Retinal pigment epithelial cell (primary cell): Measurements from ENCODE around the gene SNF8.
A peak's percentile ranks its signal among the peaks of the same experiment; 100 is the strongest.

Experiments used
- DNase-seq: peaks from one replicate; pipeline ENCODE4 v3.0.0-alpha.2; 2010; ENCODE audit warnings: low read depth
- H3K4me3 ChIP-seq: 2 replicates; pipeline ENCODE4 v1.5.1; 2011; ENCODE audit warnings: mild to moderate bottlenecking, low read length, control low read depth, moderate library complexity
- TF ChIP-seq, protein P1 (sequence below): conservative IDR thresholded peaks from 2 replicates; pipeline ENCODE4 v1.5.1; 2011; ENCODE audit warnings: low read depth, low read length, control low read depth, inconsistent platforms

Gene SNF8

DNA sequence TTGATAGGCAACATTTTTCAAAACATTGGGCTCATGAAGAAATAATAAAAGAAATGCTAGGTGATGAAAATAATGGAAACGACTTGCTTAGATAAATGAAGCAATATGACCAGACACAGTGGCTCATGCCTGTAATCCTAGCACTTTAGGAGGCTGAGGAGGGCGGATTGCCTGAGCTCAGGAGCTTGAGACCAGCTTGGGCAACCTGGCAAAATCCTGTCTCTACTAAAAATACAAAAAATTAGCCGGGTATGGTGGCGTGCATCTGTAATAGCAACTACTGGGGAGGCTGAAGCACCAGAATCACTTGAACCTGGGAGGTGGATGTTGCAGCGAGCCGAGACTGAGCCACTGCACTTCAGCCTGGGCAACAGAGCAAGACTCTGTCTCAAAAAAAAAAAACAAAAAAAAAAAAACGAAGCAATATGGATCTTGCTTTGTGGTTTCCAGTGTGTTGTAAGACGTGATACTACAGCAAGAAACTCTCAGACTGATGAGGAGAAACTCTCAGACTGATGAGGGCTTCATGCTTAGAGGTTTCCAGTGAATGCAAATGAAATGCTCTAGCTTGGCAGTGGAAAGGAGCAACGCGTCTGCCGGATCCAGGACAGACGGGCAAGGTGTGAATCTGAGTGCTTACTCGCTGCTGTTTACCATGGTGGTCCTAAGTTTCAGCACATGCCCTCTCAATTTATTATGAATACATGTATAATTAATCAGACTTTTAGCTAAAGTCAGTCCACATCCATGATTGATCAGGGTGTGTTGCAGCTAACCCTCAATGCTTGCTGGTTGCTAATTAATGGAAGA is 41.0 kb upstream of the SNF8 start:
- DNase-seq, result no peak
- H3K4me3 ChIP-seq, result no peak overlapping the region
- TF ChIP-seq, protein P1, sequence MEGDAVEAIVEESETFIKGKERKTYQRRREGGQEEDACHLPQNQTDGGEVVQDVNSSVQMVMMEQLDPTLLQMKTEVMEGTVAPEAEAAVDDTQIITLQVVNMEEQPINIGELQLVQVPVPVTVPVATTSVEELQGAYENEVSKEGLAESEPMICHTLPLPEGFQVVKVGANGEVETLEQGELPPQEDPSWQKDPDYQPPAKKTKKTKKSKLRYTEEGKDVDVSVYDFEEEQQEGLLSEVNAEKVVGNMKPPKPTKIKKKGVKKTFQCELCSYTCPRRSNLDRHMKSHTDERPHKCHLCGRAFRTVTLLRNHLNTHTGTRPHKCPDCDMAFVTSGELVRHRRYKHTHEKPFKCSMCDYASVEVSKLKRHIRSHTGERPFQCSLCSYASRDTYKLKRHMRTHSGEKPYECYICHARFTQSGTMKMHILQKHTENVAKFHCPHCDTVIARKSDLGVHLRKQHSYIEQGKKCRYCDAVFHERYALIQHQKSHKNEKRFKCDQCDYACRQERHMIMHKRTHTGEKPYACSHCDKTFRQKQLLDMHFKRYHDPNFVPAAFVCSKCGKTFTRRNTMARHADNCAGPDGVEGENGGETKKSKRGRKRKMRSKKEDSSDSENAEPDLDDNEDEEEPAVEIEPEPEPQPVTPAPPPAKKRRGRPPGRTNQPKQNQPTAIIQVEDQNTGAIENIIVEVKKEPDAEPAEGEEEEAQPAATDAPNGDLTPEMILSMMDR, result no peak

DNA sequence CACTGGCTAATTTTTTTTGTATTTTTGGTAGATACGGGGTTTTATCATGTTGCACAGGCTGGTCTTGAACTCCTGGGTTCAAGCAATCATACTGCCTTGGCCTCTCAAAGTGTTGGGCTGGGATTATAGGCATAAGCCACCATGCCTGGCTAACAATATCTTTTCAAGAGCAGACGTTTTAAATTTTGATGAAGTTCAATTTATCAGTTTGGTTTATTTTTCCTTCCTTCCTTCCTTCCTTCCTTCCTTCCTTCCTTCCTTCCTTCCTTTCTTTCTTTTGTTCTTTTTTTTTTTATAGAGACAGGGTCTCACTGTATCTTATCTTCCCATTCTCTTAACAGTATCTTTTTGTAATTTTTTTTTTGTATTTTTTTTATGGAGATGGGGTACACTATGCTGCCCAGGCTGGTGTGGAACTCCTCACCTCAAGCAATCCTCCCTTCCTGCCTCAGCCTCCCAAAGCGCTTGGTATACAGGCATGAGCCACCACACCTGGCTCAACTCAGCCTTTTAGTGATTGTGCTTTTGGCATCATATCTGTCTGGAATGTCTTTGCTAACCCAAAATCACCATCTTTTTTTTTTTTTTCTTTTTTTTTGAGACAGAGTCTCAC is 37.4 kb upstream of the SNF8 start:
- DNase-seq, result no peak
- H3K4me3 ChIP-seq, result no peak overlapping the region
- TF ChIP-seq, protein P1, result no peak

DNA sequence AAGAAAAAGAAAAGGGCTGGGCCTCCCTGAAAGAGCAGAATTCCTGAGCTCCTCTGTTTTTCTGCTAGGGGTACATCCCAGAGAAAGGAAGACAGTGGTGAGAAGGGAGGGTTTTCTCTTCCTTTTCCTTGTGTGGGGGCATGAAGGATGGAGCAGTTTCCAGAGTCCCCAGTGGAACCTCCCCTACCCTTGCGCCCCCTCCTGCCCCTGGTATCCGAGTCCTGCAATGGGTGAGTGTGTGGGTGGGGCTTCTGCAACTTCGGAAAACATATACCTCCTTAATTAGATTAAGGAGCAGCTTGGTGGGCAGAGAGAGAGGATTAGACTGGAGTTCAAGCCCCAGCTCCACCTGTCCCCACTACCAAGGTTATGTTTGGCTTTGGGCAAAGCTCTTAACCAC is 29.2 kb upstream of the SNF8 start:
- TF ChIP-seq, protein P1, result no peak
- no peak overlapping the region for H3K4me3 ChIP-seq
- no peak for DNase-seq

DNA sequence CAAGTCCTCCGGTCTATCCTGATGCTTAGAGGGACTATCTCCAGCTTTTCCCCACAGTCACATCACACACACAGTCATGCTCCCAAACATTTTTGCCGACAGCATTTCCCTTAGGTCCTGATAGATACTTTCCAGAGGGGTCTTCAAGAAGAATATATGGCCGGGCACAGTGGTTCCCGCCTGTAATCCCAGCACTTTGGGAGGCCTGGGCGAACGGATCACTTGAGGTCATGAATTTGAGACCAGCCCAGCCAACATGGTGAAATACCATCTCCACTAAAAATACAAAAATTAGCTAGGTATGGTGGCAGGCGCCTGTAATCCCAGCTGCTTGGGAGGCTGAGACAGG is 28.1 kb upstream of the SNF8 start:
- peak overlapping the region; percentile 6 for H3K4me3 ChIP-seq
- TF ChIP-seq, protein P1, result no peak
- no peak for DNase-seq

DNA sequence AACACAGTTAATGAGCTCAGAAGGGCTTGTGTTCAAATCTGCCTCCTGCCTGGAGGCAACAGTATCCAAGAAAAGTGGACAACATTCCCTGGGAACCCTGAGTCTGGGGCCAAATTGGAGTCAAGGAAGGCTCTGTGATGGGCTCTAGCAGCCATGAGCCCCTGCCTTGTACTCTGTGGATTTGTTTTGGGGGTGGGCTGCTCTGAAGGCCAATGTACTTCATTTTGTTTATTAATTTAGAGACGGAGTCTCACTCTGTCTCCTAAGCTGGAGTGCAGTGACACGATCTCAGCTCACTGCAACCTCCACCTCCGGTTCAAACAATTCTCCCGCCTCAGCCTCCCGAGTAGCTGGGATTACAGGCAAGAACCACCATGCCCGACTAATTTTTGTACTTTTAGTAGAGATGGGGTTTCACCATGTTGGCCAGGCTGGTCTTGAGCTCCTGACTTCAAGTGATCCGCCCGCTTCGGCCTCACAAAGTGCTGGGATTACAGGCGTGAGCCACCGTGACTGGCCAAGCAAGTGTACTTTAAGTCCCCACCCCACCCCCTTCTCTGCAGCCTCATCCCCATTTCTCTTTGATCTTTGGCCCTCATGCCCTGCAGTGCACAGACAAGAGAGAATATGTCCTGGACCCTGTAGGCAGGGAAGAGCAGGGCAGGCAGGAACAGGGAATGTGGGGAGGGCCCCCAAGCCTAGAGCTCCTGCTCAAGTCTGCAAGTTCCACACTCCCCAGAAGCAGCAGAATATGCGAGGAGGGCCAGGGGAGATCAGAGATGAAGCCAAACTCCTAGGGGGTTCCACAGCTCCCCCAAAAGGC is 26.4 kb upstream of the SNF8 start:
- DNase-seq, result no peak
- H3K4me3 ChIP-seq, result no peak overlapping the region
- TF ChIP-seq, protein P1, result no peak

DNA sequence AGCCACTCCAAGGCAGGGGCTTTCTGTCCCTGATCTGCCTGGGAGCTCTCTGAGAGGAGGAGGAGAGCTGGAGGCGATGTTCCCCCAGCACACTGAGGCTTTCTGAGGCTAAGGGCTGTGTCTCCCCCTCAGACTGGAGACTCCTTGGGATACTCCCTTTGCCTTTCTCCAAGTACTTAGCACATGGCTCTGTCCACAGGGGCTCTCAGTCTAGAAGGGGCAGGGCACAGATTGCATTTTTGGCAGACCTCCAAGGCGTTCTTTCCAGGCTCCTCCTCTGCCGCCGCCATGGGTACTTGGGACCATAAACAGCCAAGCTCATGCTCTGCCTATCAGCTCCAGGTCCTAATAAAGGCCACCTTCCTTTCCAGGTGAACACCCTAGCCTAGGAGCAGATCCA is 25.6 kb upstream of the SNF8 start:
- DNase-seq, result no peak
- TF ChIP-seq, protein P1, result no peak
- H3K4me3 ChIP-seq, result no peak overlapping the region
